Measurements from ENCODE around the gene LRCH1.

GRCh38 chr13:46771693-46772092, 218.7 kb downstream of the LRCH1 start:
- TF ChIP-seq CTCF (IDR thresholded peaks at IDR 0.05), result no peak
- no peak for TF ChIP-seq POLR2A (IDR thresholded peaks at IDR 0.05)
- TF ChIP-seq POLR2AphosphoS5 (IDR thresholded peaks at IDR 0.05), result no peak
